WERI-Rb-1 (cell line): ENCODE results near the gene TBL1X.

ENCODE experiments used
- DNase-seq: peaks from one replicate; pipeline ENCODE4 v3.0.0-alpha.2; 2020
- H3K27ac ChIP-seq: fragments of 250-450 bp; sonication (Bioruptor Pico); 2 replicates; pipeline ENCODE4 v1.5.1; 2020; ENCODE audit warnings: mild to moderate bottlenecking, moderate library complexity
- H3K27me3 ChIP-seq: fragments of 250-450 bp; sonication (Bioruptor Pico); 2 replicates; pipeline ENCODE4 v1.5.1; 2021; ENCODE audit warnings: mild to moderate bottlenecking, low read depth, moderate library complexity; ENCODE audit not compliant: insufficient read depth, severe bottlenecking
- H3K36me3 ChIP-seq: fragments of 250-450 bp; sonication (Bioruptor Pico); 2 replicates; pipeline ENCODE4 v1.5.1; 2020; ENCODE audit warnings: mild to moderate bottlenecking, moderate library complexity
- H3K4me3 ChIP-seq: 2 replicates; pipeline ENCODE4 v1.5.1; 2011; ENCODE audit warnings: low read depth, mild to moderate bottlenecking, control low read depth, low read length
- H3K9me3 ChIP-seq: fragments of 250-450 bp; sonication (Bioruptor Pico); 2 replicates; pipeline ENCODE4 v1.5.1; 2021; ENCODE audit warnings: mild to moderate bottlenecking, moderate library complexity; ENCODE audit not compliant: severe bottlenecking
- CTCF ChIP-seq: IDR thresholded peaks from 2 replicates; pipeline ENCODE4 v1.5.1; 2011; ENCODE audit warnings: low read depth, mild to moderate bottlenecking, control low read depth, inconsistent platforms, low read length

Gene TBL1X

GRCh38 chrX:9745417-9746115 is 280.7 kb downstream of the TBL1X start:
- Histone ChIP-seq H3K36me3 (no peaks in the 10 kb centered on the region), H3K9me3 (no peaks in the 10 kb centered on the region), H3K27ac (no peak overlapping the region), H3K27me3 (peaks cover 10% of the 10 kb centered on the region), H3K4me3 (no peak overlapping the region)
- TF ChIP-seq CTCF, result no peak
- DNase-seq, result no peak

GRCh38 chrX:9746148-9746888 is 281.5 kb downstream of the TBL1X start:
- no peak for TF ChIP-seq CTCF
- Histone ChIP-seq H3K27ac (no peak overlapping the region), H3K27me3 (peaks cover 10% of the 10 kb centered on the region), H3K9me3 (no peaks in the 10 kb centered on the region), H3K36me3 (no peaks in the 10 kb centered on the region), H3K4me3 (no peak overlapping the region)
- no peak for DNase-seq

- TF ChIP-seq CTCF, result no peak
Measured at GRCh38 chrX:9747644-9748043, 282.8 kb downstream of the TBL1X start.

GRCh38 chrX:9749146-9749692 is 284.4 kb downstream of the TBL1X start:
- H3K36me3 ChIP-seq, result no peaks in the 10 kb centered on the region
- no peak overlapping the region for H3K27ac ChIP-seq
- no peak for TF ChIP-seq CTCF
- H3K9me3 ChIP-seq, result no peaks in the 10 kb centered on the region
- no peak for DNase-seq
- peaks cover 3% of the 10 kb centered on the region for H3K27me3 ChIP-seq
- H3K4me3 ChIP-seq, result no peak overlapping the region

More at GRCh38 chrX:9747644-9748043, 282.8 kb downstream of the TBL1X start:
- Histone ChIP-seq H3K27ac (no peak overlapping the region), H3K36me3 (no peaks in the 10 kb centered on the region), H3K4me3 (no peak overlapping the region), H3K27me3 (peaks cover 10% of the 10 kb centered on the region), H3K9me3 (no peaks in the 10 kb centered on the region)
- no peak for DNase-seq

GRCh38 chrX:9757366-9757765 is 292.5 kb downstream of the TBL1X start:
- Histone ChIP-seq H3K36me3 (no peaks in the 10 kb centered on the region), H3K9me3 (peaks cover 3% of the 10 kb centered on the region), H3K4me3 (no peak overlapping the region), H3K27ac (no peak overlapping the region), H3K27me3 (peaks cover 6% of the 10 kb centered on the region)
- no peak for DNase-seq
- TF ChIP-seq CTCF, result no peak
